A549 (cell line): Measurements from ENCODE around the gene CALN1. TPM values are rescaled to one million over a fixed set of nuclear protein-coding genes. Genes with fewer than 3 reads are reported as not detected.

Source experiments
- ATAC-seq, 2 experiments: fragments of 200-7000 bp in 1 of 2; fragments of >200 bp in 1 of 2; cut with Nextera tagmentation in 1 of 2; cut with Tn5 transposase in 1 of 2; 3 replicates each; pipeline versions ENCODE4 v1.8.0 to v1.9.1; 2018 to 2020; ENCODE audit warnings: mild to moderate bottlenecking in 1 of 2, moderate library complexity in 1 of 2
- CTCF ChIA-PET: fragments of 300-600 bp; sonication (Branson Sonifier 250); formaldehyde crosslinking; extraction: SDS; loops from one replicate; lab custom pipeline; 2021; ENCODE audit warnings: antibody characterized with exemption, inconsistent platforms; lab: Yijun Ruan, JAX
- POLR2A ChIA-PET: fragments of 350-600 bp; formaldehyde crosslinking; extraction: SDS; loops from one replicate; lab custom pipeline; 2021; ENCODE audit warnings: antibody characterized with exemption, inconsistent platforms; lab: Yijun Ruan, JAX
- DNase-seq, 2 experiments: peaks; one replicate each; pipeline versions ENCODE4 v3.0.0 to v3.0.0-alpha.2; 2011 to 2016; ENCODE audit warnings: low read depth in 1 of 2, low spot score in 1 of 2
- FAIRE-seq: peaks from 2 replicates; lab custom pipeline; 2011; peaks lifted over from hg19 to GRCh38; lab: Jason Lieb, UNC
- H3K27ac ChIP-seq, 2 experiments: fragments of >200 bp; sonication (Bioruptor Twin); formaldehyde crosslinking; 3 replicates each; pipeline ENCODE4 v1.5.1; 2016 to 2017
- H3K4me1 ChIP-seq: fragments of >200 bp; sonication (Bioruptor Twin); formaldehyde crosslinking; 3 replicates; pipeline ENCODE4 v1.6.1; 2016
- H3K4me2 ChIP-seq: fragments of >200 bp; sonication (Bioruptor Twin); formaldehyde crosslinking; 3 replicates; pipeline ENCODE4 v1.6.1; 2016
- H3K4me3 ChIP-seq: fragments of >200 bp; sonication (Bioruptor Twin); formaldehyde crosslinking; 3 replicates; pipeline ENCODE4 v1.5.1; 2016
- H3K9me3 ChIP-seq: fragments of >200 bp; sonication (Bioruptor Twin); formaldehyde crosslinking; 3 replicates; pipeline ENCODE4 v1.6.1; 2016
- CTCF ChIP-seq: fragments of >200 bp; sonication (Bioruptor Twin); formaldehyde crosslinking; IDR thresholded peaks from 3 replicates; pipeline ENCODE4 v1.5.1; 2016
- FOSL2 ChIP-seq, 2 experiments: fragments of 450-650 bp in 1 of 2; fragments of >200 bp in 1 of 2; sonication (Bioruptor Twin) in 1 of 2; formaldehyde crosslinking; IDR thresholded peaks; 2 replicates each; pipeline versions ENCODE4 v1.5.0 to v1.6.1; 2016 to 2020; ENCODE audit warnings: mild to moderate bottlenecking in 1 of 2, moderate library complexity in 1 of 2
- FOXS1 ChIP-seq: fragments of 250-450 bp; sonication (Bioruptor Pico); IDR thresholded peaks from 2 replicates; pipeline ENCODE4 v1.5.0; 2020; ENCODE audit warnings: mild to moderate bottlenecking, moderate library complexity
- HES2 ChIP-seq: fragments of >200 bp; sonication (Bioruptor Twin); formaldehyde crosslinking; IDR thresholded peaks from 2 replicates; pipeline ENCODE4 v1.6.1; 2016
- HEYL ChIP-seq: fragments of 250-450 bp; sonication (Bioruptor Pico); IDR thresholded peaks from 2 replicates; pipeline ENCODE4 v1.8.0; 2021; ENCODE audit warnings: mild to moderate bottlenecking, moderate library complexity
- HOXA7 ChIP-seq: fragments of 250-450 bp; sonication (Bioruptor Pico); IDR thresholded peaks from 2 replicates; pipeline ENCODE4 v1.5.0; 2020; ENCODE audit warnings: mild to moderate bottlenecking, moderate library complexity
- JUN ChIP-seq, 2 experiments: fragments of >200 bp; sonication (Bioruptor Twin); formaldehyde crosslinking; IDR thresholded peaks; 2 replicates in 1 of 2; 3 replicates in 1 of 2; pipeline ENCODE4 v1.6.1; 2016 to 2017
- KDM1A ChIP-seq: fragments of 200-600 bp; sonication (generic); IDR thresholded peaks from 2 replicates; pipeline ENCODE4 v1.6.1; 2016; ENCODE audit warnings: low read depth, mild to moderate bottlenecking
- MYC ChIP-seq: IDR thresholded peaks from 2 replicates; pipeline ENCODE4 v1.6.1; 2012; ENCODE audit warnings: mild to moderate bottlenecking, inconsistent platforms, low read length, improper control_type of control experiment, borderline replicate concordance
- PBX3 ChIP-seq: IDR thresholded peaks from 2 replicates; pipeline ENCODE4 v1.6.1; 2012
- RAD21 ChIP-seq, 2 experiments: fragments of >200 bp in 1 of 2; sonication (Bioruptor Twin) in 1 of 2; formaldehyde crosslinking in 1 of 2; IDR thresholded peaks in 1 of 2; conservative IDR thresholded peaks in 1 of 2; 2 replicates in 1 of 2; 3 replicates in 1 of 2; pipeline ENCODE4 v1.6.1; 2012 to 2018; ENCODE audit warnings: inconsistent platforms in 1 of 2
- RARB ChIP-seq: fragments of 250-450 bp; sonication (Bioruptor Pico); IDR thresholded peaks from 2 replicates; pipeline ENCODE4 v1.8.0; 2021; ENCODE audit warnings: mild to moderate bottlenecking, moderate library complexity
- RCOR1 ChIP-seq: fragments of 150-350 bp; IDR thresholded peaks from 2 replicates; pipeline ENCODE4 v1.6.1; 2014; ENCODE audit warnings: antibody characterized with exemption, low read length, low read depth
- RFX5 ChIP-seq: fragments of 450-650 bp; IDR thresholded peaks from 2 replicates; pipeline ENCODE4 v1.7.1; 2014; ENCODE audit warnings: antibody characterized with exemption, mild to moderate bottlenecking, moderate library complexity
- RNF2 ChIP-seq: fragments of 200-600 bp; sonication (generic); IDR thresholded peaks from 2 replicates; pipeline ENCODE4 v1.6.1; 2016; ENCODE audit warnings: low read depth, mild to moderate bottlenecking, antibody characterized with exemption, moderate library complexity, borderline replicate concordance
- SREBF2 ChIP-seq: fragments of 450-650 bp; IDR thresholded peaks from 2 replicates; pipeline ENCODE4 v1.6.1; 2014; ENCODE audit warnings: mild to moderate bottlenecking, moderate library complexity
- ZFP36 ChIP-seq: fragments of 450-650 bp; IDR thresholded peaks from 2 replicates; pipeline ENCODE4 v1.6.1; 2014; ENCODE audit warnings: borderline replicate concordance; ENCODE audit not compliant: partially characterized antibody
- ZNF302 ChIP-seq: fragments of 250-450 bp; sonication (Bioruptor Pico); IDR thresholded peaks from 2 replicates; pipeline ENCODE4 v1.9.0; 2021; ENCODE audit warnings: inconsistent platforms, mild to moderate bottlenecking, moderate library complexity
- WGBS: methylation state at CpG from one replicate; pipeline ENCODE4 v1.1.6; 2017; ENCODE audit errors: missing lambda C conversion rate; 5-methylcytosine and 5-hydroxymethylcytosine counted together
- polyA plus RNA-seq, 4 experiments: library from polyadenylated mRNA; depleted of rRNA in 3 of 4; stranded (reverse); fragments of >200 nt; fragmentation: RNase III in 1 of 4; extraction: RNeasy Plus Mini Kit Qiagen cat#74134 plus additional on column Dnase treatment in 1 of 4; gene quantifications; 2 replicates in 3 of 4; 3 replicates in 1 of 4; pipeline ENCODE4 v1.2.3, GENCODE V29; 2011 to 2017
- TF ChIP-seq, protein P1 (sequence below): fragments of 250-450 bp; sonication (Bioruptor Pico); IDR thresholded peaks from 2 replicates; pipeline ENCODE4 v1.5.0; 2020; ENCODE audit warnings: low read depth, mild to moderate bottlenecking, moderate library complexity
- TF ChIP-seq, protein P2 (sequence below): fragments of 250-450 bp; sonication (Bioruptor Pico); IDR thresholded peaks from 2 replicates; pipeline ENCODE4 v1.5.0; 2021; ENCODE audit warnings: mild to moderate bottlenecking, moderate library complexity, borderline replicate concordance
- TF ChIP-seq, protein P3 (sequence below): fragments of 150-350 bp; IDR thresholded peaks from 2 replicates; pipeline ENCODE4 v1.6.1; 2014; ENCODE audit warnings: low read depth, mild to moderate bottlenecking, low read length

Gene CALN1
- polyA plus RNA-seq, 2 of the 4 experiments (the other 2 are of a cell fraction), result not detected

GRCh38 chr7:72335561-72336381 is 76.4 kb downstream of the CALN1 start (continued):
- TF ChIP-seq, protein P1, sequence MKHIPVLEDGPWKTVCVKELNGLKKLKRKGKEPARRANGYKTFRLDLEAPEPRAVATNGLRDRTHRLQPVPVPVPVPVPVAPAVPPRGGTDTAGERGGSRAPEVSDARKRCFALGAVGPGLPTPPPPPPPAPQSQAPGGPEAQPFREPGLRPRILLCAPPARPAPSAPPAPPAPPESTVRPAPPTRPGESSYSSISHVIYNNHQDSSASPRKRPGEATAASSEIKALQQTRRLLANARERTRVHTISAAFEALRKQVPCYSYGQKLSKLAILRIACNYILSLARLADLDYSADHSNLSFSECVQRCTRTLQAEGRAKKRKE (CRISPR knock-in tag), result no peak
- no peak for TF ChIP-seq RCOR1
- TF ChIP-seq, all 56 proteins: peak for 0

- CTCF ChIA-PET, result interaction anchor here (0.8 to 1.5 kb wide), 2 partner anchors 20 to 583 kb away, joined by 3 read pairs; no protein-coding TSS in a partner anchor
- FAIRE-seq (no peak), DNase-seq (no peak), ATAC-seq (no peak)
- no peak overlapping the region for H3K4me2 ChIP-seq
- 7% methylated on average over 5 of the region's 5 CpGs for WGBS
- no peaks in the 10 kb centered on the region for H3K4me1 ChIP-seq
- no peak overlapping the region for H3K4me3 ChIP-seq
- H3K27ac ChIP-seq, result no peak overlapping the region
- no peaks in the 10 kb centered on the region for H3K9me3 ChIP-seq
- TF ChIP-seq RARB (CRISPR knock-in tag), result no peak
- TF ChIP-seq, protein P2, sequence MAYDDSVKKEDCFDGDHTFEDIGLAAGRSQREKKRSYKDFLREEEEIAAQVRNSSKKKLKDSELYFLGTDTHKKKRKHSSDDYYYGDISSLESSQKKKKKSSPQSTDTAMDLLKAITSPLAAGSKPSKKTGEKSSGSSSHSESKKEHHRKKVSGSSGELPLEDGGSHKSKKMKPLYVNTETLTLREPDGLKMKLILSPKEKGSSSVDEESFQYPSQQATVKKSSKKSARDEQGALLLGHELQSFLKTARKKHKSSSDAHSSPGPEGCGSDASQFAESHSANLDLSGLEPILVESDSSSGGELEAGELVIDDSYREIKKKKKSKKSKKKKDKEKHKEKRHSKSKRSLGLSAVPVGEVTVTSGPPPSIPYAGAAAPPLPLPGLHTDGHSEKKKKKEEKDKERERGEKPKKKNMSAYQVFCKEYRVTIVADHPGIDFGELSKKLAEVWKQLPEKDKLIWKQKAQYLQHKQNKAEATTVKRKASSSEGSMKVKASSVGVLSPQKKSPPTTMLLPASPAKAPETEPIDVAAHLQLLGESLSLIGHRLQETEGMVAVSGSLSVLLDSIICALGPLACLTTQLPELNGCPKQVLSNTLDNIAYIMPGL, result no peak
- TF ChIP-seq HOXA7 (CRISPR knock-in tag), result no peak
- TF ChIP-seq HES2, result no peak
- TF ChIP-seq FOSL2 (IDR thresholded peaks at IDR 0.05), result no peak
- TF ChIP-seq FOSL2 (CRISPR knock-in tag; IDR thresholded peaks at IDR 0.05), result no peak
- TF ChIP-seq RCOR1, result no peak
- TF ChIP-seq RAD21 (conservative IDR thresholded peaks at IDR 0.05 in 1 of 2, IDR thresholded peaks at IDR 0.05 in 1 of 2), result no peak
- TF ChIP-seq, protein P3, sequence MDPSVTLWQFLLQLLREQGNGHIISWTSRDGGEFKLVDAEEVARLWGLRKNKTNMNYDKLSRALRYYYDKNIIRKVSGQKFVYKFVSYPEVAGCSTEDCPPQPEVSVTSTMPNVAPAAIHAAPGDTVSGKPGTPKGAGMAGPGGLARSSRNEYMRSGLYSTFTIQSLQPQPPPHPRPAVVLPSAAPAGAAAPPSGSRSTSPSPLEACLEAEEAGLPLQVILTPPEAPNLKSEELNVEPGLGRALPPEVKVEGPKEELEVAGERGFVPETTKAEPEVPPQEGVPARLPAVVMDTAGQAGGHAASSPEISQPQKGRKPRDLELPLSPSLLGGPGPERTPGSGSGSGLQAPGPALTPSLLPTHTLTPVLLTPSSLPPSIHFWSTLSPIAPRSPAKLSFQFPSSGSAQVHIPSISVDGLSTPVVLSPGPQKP, result no peak
- TF ChIP-seq ZNF302 (CRISPR knock-in tag), result no peak
- TF ChIP-seq KDM1A, result no peak
- no peak for TF ChIP-seq CTCF
- TF ChIP-seq MYC, result no peak
- POLR2A ChIA-PET, result no interaction called here
Measured at GRCh38 chr7:72334698-72335097, 77.4 kb downstream of the CALN1 start.

DNA sequence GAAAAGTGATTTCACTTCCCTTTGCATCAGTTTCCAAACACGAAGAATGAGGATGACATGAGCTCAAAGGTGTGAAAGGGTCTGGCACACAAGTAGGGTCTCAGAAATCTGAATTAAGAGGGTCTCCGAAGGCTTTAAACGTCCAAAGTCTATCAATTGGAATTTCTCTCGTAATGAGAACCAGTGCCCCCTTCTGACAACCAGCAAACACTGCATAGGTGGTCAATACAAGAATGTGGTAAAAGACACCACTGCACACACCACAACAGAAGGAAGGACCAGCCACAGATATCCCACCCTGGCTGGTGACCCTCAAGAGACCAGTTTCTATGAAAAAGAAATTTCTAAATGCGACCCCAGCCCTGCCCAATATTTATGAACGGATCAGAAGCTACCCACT is 78.1 kb downstream of the CALN1 start:
- POLR2A ChIA-PET, result no interaction called here
- WGBS, result 2% methylated on average over 6 of the region's 6 CpGs

More for the DNA sequence above, 78.1 kb downstream of the CALN1 start:
- H3K4me3 ChIP-seq, result no peak overlapping the region
- no peak for DNase-seq
- no peak overlapping the region for H3K27ac ChIP-seq
- no peak for FAIRE-seq
- no peaks in the 10 kb centered on the region for H3K9me3 ChIP-seq
- H3K4me1 ChIP-seq, result no peaks in the 10 kb centered on the region
- no peak overlapping the region for H3K4me2 ChIP-seq
- TF ChIP-seq RARB (CRISPR knock-in tag), result no peak
- TF ChIP-seq HEYL (CRISPR knock-in tag), result no peak
- TF ChIP-seq HES2, result no peak
- TF ChIP-seq PBX3, result no peak
- TF ChIP-seq, protein P2, result no peak
- no peak for TF ChIP-seq RAD21 (conservative IDR thresholded peaks at IDR 0.05 in 1 of 2, IDR thresholded peaks at IDR 0.05 in 1 of 2)
- TF ChIP-seq SREBF2, result no peak
- no peak for TF ChIP-seq RFX5
- no peak for TF ChIP-seq JUN (IDR thresholded peaks at IDR 0.05)
- no peak for TF ChIP-seq ZFP36
- no peak for TF ChIP-seq RNF2
- no peak for TF ChIP-seq FOXS1 (CRISPR knock-in tag)
- CTCF ChIA-PET, result interaction anchor here (0.8 to 1.5 kb wide), 4 partner anchors 9 to 582 kb away, joined by 3 to 7 read pairs (median 4); no protein-coding TSS in a partner anchor
- no peak for ATAC-seq
